K562 (cell line): ENCODE data around the gene COG6. TPM values are rescaled to one million over a fixed set of nuclear protein-coding genes. Genes with fewer than 3 reads are reported as not detected.

ENCODE experiments used
- ARID1B ChIP-seq: fragments of 450-650 bp; IDR thresholded peaks from 2 replicates; pipeline ENCODE4 v1.6.1; 2016; ENCODE audit warnings: antibody characterized with exemption, mild to moderate bottlenecking, inconsistent platforms
- ATF7 ChIP-seq: fragments of 450-650 bp; IDR thresholded peaks from 2 replicates; pipeline ENCODE4 v1.7.1; 2014; ENCODE audit warnings: mild to moderate bottlenecking, moderate library complexity
- CHD2 ChIP-seq: IDR thresholded peaks from 2 replicates; pipeline ENCODE4 v1.6.1; 2011; ENCODE audit warnings: low read depth, low read length
- CHD4 ChIP-seq: fragments of 200-600 bp; sonication (generic); IDR thresholded peaks from 3 replicates; pipeline ENCODE4 v1.6.1; 2012; ENCODE audit warnings: low read depth, mild to moderate bottlenecking, mixed read lengths, low read length, inconsistent platforms; ENCODE audit not compliant: insufficient read depth, insufficient replicate concordance, poor library complexity, severe bottlenecking
- EHMT2 ChIP-seq: fragments of 450-650 bp; IDR thresholded peaks from 2 replicates; pipeline ENCODE4 v1.6.1; 2018; ENCODE audit warnings: antibody characterized with exemption
- ETV5 ChIP-seq: sonication (generic); formaldehyde crosslinking; IDR thresholded peaks from 2 replicates; pipeline ENCODE4 v1.4.0; 2020; ENCODE audit warnings: low read depth, mild to moderate bottlenecking, missing genetic modification reagents
- HCFC1 ChIP-seq: IDR thresholded peaks from 2 replicates; pipeline ENCODE4 v1.6.1; 2012; ENCODE audit warnings: low read depth, low read length, improper control_type of control experiment
- IFI16 ChIP-seq: fragments of 250-450 bp; sonication (Bioruptor Pico); IDR thresholded peaks from 2 replicates; pipeline ENCODE4 v2.1.2; 2022; ENCODE audit warnings: mild to moderate bottlenecking, inconsistent platforms
- KDM2B ChIP-seq: fragments of 250-450 bp; sonication (Bioruptor Pico); IDR thresholded peaks from 2 replicates; pipeline ENCODE4 v1.8.0; 2021; ENCODE audit warnings: mild to moderate bottlenecking, moderate library complexity
- KDM5B ChIP-seq: fragments of 200-600 bp; sonication (generic); IDR thresholded peaks from 2 replicates; pipeline ENCODE4 v1.6.1; 2012; ENCODE audit warnings: low read depth, mild to moderate bottlenecking, moderate library complexity, low read length, control low read depth, inconsistent platforms; ENCODE audit not compliant: insufficient replicate concordance
- KLF6 ChIP-seq: fragments of 250-450 bp; sonication (Bioruptor Pico); IDR thresholded peaks from 2 replicates; pipeline ENCODE4 v1.4.0; 2020; ENCODE audit warnings: mild to moderate bottlenecking, moderate library complexity, borderline replicate concordance
- MCM2 ChIP-seq: fragments of 450-650 bp; IDR thresholded peaks from 2 replicates; pipeline ENCODE4 v1.6.1; 2017; ENCODE audit warnings: low read depth, mild to moderate bottlenecking
- MEF2D ChIP-seq: conservative IDR thresholded peaks from 2 replicates; pipeline ENCODE4 v1.6.1; 2016; ENCODE audit warnings: low read depth, missing genetic modification characterization, missing compliant biosample characterization
- NR1H2 ChIP-seq: sonication (generic); formaldehyde crosslinking; IDR thresholded peaks from 2 replicates; pipeline ENCODE4 v1.4.0; 2020; ENCODE audit warnings: mild to moderate bottlenecking, missing genetic modification reagents
- POLR2B ChIP-seq: fragments of 450-650 bp; IDR thresholded peaks from 2 replicates; pipeline ENCODE4 v1.6.1; 2018; ENCODE audit warnings: low read depth; ENCODE audit not compliant: partially characterized antibody
- TARDBP ChIP-seq: fragments of 450-650 bp; IDR thresholded peaks from 2 replicates; pipeline ENCODE4 v1.6.1; 2016
- ZBTB17 ChIP-seq: fragments of 450-650 bp; formaldehyde crosslinking; IDR thresholded peaks from 2 replicates; pipeline ENCODE4 v1.4.0; 2020; ENCODE audit warnings: mild to moderate bottlenecking
- ZNF3 ChIP-seq: fragments of 250-450 bp; sonication (Bioruptor Pico); IDR thresholded peaks from 2 replicates; pipeline ENCODE4 v1.5.0; 2021; ENCODE audit warnings: mild to moderate bottlenecking, moderate library complexity
- ZNF57 ChIP-seq: fragments of 450-650 bp; formaldehyde crosslinking; IDR thresholded peaks from 2 replicates; pipeline ENCODE4 v1.4.0; 2020; ENCODE audit warnings: mild to moderate bottlenecking, moderate library complexity
- ZNF764 ChIP-seq: fragments of 250-450 bp; sonication (Bioruptor Pico); IDR thresholded peaks from 2 replicates; pipeline ENCODE4 v1.4.0; 2020; ENCODE audit warnings: low read depth, mild to moderate bottlenecking, moderate library complexity
- ZNF785 ChIP-seq: fragments of 250-450 bp; sonication (Bioruptor Pico); IDR thresholded peaks from 2 replicates; pipeline ENCODE4 v1.4.0; 2020; ENCODE audit warnings: mild to moderate bottlenecking
- polyA plus RNA-seq, 8 experiments: library from polyadenylated mRNA; depleted of rRNA in 4 of 8; stranded (reverse) in 5 of 8; unstranded in 3 of 8; fragments of >200 nt; fragmentation: Nextera tagmentation in 2 of 8; fragmentation: Illumina TruSeq in 1 of 8; extraction: Ambion mirVana in 2 of 8; extraction: Trizol in 1 of 8; gene quantifications; 2 replicates each; pipeline versions ENCODE4 v1.2.1 to v1.2.3, GENCODE V29; 2011 to 2014; ENCODE audit warnings: inconsistent platforms in 1 of 8, missing spikeins in 1 of 8
- total RNA-seq, 7 experiments: library from RNA; depleted of rRNA in 6 of 7; stranded (reverse); fragments of >200 nt in 6 of 7; fragmentation: Illumina TruSeq in 2 of 7; extraction: Trizol in 2 of 7; gene quantifications; 2 replicates each; pipeline versions ENCODE4 v1.2.1 to v1.2.3, GENCODE V29; 2011 to 2021; ENCODE audit warnings: low replicate concordance in 1 of 7
- TF ChIP-seq, protein P1 (sequence below): fragments of 250-450 bp; sonication (Bioruptor Pico); IDR thresholded peaks from 2 replicates; pipeline ENCODE4 v1.4.0; 2020
- TF ChIP-seq, protein P2 (sequence below): sonication (generic); formaldehyde crosslinking; IDR thresholded peaks from 2 replicates; pipeline ENCODE4 v1.8.1; 2023; ENCODE audit warnings: mild to moderate bottlenecking, missing genetic modification reagents
- TF ChIP-seq, protein P3 (sequence below): fragments of 450-650 bp; IDR thresholded peaks from 2 replicates; pipeline ENCODE4 v1.6.1; 2017; ENCODE audit warnings: mild to moderate bottlenecking, moderate library complexity
- TF ChIP-seq, protein P4 (sequence below): sonication (generic); formaldehyde crosslinking; IDR thresholded peaks from 2 replicates; pipeline ENCODE4 v1.8.0; 2022; ENCODE audit warnings: mild to moderate bottlenecking, low read depth, missing genetic modification reagents

Gene COG6
- total and polyA plus RNA-seq, 9 of the 15 experiments (the other 6 are each of a cell fraction or from before 2014, with no cell fraction given), result 2.6 to 20.9 (median 9.6) TPM

DNA sequence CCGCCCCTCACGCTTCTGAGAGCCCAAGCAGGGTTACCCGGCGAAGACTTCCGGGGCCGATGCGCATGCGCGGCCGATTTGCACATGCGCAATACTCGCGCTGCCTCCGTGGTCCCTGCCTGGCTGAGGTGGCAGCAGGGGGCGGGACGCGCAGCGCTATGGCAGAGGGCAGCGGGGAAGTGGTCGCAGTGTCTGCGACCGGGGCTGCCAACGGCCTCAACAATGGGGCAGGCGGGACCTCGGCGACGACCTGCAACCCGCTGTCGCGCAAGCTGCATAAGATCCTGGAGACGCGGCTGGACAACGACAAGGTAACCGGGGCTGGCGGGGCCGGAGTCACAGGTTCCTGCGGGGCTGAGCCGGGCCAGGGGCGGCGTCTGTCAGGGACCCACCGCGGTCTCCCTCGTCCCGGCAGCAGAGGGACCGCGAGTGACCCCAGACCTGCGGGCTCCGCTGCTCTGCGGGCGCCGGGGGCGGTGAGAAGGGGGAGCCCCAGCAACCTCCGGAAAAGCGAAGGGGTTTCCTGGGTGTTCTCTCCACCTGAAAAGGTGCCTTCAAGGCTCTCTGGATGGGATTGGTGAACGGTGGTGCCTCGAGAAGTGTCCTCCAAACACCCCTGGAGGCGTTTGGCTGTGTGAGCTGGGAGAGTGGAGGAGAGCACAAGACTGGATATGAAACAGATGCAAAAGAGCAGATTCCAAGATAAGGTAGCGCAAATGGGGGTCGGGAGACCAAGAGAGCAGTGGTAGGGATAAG is at the start of gene COG6 (continued):
- TF ChIP-seq MCM2, result no peak
- TF ChIP-seq, protein P1, sequence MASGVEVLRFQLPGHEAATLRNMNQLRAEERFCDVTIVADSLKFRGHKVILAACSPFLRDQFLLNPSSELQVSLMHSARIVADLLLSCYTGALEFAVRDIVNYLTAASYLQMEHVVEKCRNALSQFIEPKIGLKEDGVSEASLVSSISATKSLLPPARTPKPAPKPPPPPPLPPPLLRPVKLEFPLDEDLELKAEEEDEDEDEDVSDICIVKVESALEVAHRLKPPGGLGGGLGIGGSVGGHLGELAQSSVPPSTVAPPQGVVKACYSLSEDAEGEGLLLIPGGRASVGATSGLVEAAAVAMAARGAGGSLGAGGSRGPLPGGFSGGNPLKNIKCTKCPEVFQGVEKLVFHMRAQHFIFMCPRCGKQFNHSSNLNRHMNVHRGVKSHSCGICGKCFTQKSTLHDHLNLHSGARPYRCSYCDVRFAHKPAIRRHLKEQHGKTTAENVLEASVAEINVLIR (CRISPR knock-in tag), result no peak
- TF ChIP-seq ATF7, result 0 out of 2 replicates have a peak, but pooled peaks have one; percentile 14
- TF ChIP-seq ARID1B, result no peak
- TF ChIP-seq, protein P2, sequence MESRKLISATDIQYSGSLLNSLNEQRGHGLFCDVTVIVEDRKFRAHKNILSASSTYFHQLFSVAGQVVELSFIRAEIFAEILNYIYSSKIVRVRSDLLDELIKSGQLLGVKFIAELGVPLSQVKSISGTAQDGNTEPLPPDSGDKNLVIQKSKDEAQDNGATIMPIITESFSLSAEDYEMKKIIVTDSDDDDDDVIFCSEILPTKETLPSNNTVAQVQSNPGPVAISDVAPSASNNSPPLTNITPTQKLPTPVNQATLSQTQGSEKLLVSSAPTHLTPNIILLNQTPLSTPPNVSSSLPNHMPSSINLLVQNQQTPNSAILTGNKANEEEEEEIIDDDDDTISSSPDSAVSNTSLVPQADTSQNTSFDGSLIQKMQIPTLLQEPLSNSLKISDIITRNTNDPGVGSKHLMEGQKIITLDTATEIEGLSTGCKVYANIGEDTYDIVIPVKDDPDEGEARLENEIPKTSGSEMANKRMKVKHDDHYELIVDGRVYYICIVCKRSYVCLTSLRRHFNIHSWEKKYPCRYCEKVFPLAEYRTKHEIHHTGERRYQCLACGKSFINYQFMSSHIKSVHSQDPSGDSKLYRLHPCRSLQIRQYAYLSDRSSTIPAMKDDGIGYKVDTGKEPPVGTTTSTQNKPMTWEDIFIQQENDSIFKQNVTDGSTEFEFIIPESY (CRISPR knock-in tag), result no peak
- TF ChIP-seq ZNF764 (CRISPR knock-in tag), result no peak
- peak; percentile 70 for TF ChIP-seq KDM5B
- peak; percentile 65 for TF ChIP-seq POLR2B
- TF ChIP-seq, protein P3, sequence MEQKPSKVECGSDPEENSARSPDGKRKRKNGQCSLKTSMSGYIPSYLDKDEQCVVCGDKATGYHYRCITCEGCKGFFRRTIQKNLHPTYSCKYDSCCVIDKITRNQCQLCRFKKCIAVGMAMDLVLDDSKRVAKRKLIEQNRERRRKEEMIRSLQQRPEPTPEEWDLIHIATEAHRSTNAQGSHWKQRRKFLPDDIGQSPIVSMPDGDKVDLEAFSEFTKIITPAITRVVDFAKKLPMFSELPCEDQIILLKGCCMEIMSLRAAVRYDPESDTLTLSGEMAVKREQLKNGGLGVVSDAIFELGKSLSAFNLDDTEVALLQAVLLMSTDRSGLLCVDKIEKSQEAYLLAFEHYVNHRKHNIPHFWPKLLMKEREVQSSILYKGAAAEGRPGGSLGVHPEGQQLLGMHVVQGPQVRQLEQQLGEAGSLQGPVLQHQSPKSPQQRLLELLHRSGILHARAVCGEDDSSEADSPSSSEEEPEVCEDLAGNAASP, result no peak
- no peak for TF ChIP-seq ZNF3 (CRISPR knock-in tag)
- no peak for TF ChIP-seq KDM2B (CRISPR knock-in tag)
- no peak for TF ChIP-seq NR1H2 (CRISPR knock-in tag)
- TF ChIP-seq, protein P4, sequence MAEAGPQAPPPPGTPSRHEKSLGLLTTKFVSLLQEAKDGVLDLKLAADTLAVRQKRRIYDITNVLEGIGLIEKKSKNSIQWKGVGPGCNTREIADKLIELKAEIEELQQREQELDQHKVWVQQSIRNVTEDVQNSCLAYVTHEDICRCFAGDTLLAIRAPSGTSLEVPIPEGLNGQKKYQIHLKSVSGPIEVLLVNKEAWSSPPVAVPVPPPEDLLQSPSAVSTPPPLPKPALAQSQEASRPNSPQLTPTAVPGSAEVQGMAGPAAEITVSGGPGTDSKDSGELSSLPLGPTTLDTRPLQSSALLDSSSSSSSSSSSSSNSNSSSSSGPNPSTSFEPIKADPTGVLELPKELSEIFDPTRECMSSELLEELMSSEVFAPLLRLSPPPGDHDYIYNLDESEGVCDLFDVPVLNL (CRISPR knock-in tag), result no peak
- no peak for TF ChIP-seq KLF6
- no peak for TF ChIP-seq TARDBP
- TF ChIP-seq ZNF785, result no peak
- TF ChIP-seq CHD2, result no peak
- TF ChIP-seq CHD4, result no peak
- TF ChIP-seq ZBTB17 (CRISPR knock-in tag), result no peak
- TF ChIP-seq ETV5 (CRISPR knock-in tag), result no peak
- TF ChIP-seq EHMT2, result no peak
- TF ChIP-seq ZNF57 (CRISPR knock-in tag), result no peak
- no peak for TF ChIP-seq HCFC1
- TF ChIP-seq MEF2D (tag), result no peak
- TF ChIP-seq IFI16, result no peak
